ENCODE data around the gene RBM4. TPM values are rescaled to one million over a fixed set of nuclear protein-coding genes. Genes with fewer than 3 reads are reported as not detected.
A peak's percentile ranks its signal among the peaks of the same experiment; 100 is the strongest.

The RBM4 gene
- total RNA-seq, 1 donor from 2014 or later = 187 TPM

GRCh38 chr11:66676931-66677598 lies 38.6 kb downstream of the RBM4 start:
- TF ChIP-seq, protein P1, sequence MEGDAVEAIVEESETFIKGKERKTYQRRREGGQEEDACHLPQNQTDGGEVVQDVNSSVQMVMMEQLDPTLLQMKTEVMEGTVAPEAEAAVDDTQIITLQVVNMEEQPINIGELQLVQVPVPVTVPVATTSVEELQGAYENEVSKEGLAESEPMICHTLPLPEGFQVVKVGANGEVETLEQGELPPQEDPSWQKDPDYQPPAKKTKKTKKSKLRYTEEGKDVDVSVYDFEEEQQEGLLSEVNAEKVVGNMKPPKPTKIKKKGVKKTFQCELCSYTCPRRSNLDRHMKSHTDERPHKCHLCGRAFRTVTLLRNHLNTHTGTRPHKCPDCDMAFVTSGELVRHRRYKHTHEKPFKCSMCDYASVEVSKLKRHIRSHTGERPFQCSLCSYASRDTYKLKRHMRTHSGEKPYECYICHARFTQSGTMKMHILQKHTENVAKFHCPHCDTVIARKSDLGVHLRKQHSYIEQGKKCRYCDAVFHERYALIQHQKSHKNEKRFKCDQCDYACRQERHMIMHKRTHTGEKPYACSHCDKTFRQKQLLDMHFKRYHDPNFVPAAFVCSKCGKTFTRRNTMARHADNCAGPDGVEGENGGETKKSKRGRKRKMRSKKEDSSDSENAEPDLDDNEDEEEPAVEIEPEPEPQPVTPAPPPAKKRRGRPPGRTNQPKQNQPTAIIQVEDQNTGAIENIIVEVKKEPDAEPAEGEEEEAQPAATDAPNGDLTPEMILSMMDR (IDR thresholded peaks at IDR 0.05; ENCODE audit: unreplicated experiment) = no peak
- Mint-ChIP-seq H3K27me3 (ENCODE audit: unreplicated experiment) (peaks cover 6% of the 10 kb centered on the region), H3K4me1 (ENCODE audit: unreplicated experiment) (peaks cover 28% of the 10 kb centered on the region), H3K9me3 (ENCODE audit: unreplicated experiment) (no peaks in the 10 kb centered on the region), H3K27ac (ENCODE audit: unreplicated experiment) (peak overlapping the region; percentile 91), H3K36me3 (ENCODE audit: low read depth, unreplicated experiment) (peaks cover 6% of the 10 kb centered on the region), H3K4me3 (ENCODE audit: unreplicated experiment) (peak overlapping the region; percentile 90)
- no peak for DNase-seq (ENCODE audit: low spot score)

GRCh38 chr11:66677599-66678375 lies 39.3 kb downstream of the RBM4 start, which contains the start of gene RBM4B:
RBM4B (minus strand) TSS chr11:66677887; CDS start chr11:66677079, 808 bp downstream.
- DNase-seq (ENCODE audit: low spot score) = peak; percentile 99
- Mint-ChIP-seq H3K36me3 (ENCODE audit: low read depth, unreplicated experiment) (peaks cover 6% of the 10 kb centered on the region), H3K27ac (ENCODE audit: unreplicated experiment) (peak within 1 kb of the TSS; percentile 91), H3K9me3 (ENCODE audit: unreplicated experiment) (no peaks in the 10 kb centered on the region), H3K4me3 (ENCODE audit: unreplicated experiment) (peak within 1 kb of the TSS; percentile 90), H3K4me1 (ENCODE audit: unreplicated experiment) (peaks cover 25% of the 10 kb centered on the region), H3K27me3 (ENCODE audit: unreplicated experiment) (peaks cover 6% of the 10 kb centered on the region)
- TF ChIP-seq, protein P1 (IDR thresholded peaks at IDR 0.05; ENCODE audit: unreplicated experiment) = no peak

DNA sequence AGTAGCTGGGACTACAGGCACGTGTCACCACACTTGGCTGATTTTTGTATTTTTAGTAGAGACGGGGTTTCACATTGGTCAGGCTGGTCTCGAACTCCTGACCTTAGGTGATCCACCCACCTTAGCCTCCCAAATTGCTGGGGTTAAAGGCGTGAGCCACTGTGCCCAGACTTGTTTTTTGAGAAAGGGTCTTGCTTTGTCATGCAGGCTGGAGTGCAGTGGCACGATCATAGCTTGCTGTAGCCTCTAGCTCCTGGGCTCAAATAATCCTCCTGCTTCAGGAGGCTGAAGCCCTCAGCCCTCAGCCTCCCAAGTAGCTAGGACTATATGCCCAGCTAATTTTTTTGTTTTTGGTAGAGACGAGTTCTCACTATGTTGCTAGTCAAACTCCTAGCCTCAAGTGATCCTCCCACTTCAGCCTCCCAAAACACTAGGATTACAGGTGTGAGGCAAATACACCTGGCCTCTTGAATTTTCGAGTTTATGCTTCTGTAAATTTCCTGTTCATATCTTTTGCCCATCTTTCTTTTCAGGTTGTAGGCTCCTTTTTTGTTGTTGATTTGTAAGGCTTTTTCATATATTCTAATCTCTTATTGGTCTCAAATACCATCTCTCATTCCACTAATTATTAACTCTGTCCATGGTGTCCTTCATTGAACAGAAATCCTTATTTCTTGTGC lies 42.6 kb downstream of the RBM4 start:
- Mint-ChIP-seq H3K36me3 (ENCODE audit: low read depth, unreplicated experiment) (peaks cover 6% of the 10 kb centered on the region), H3K27ac (ENCODE audit: unreplicated experiment) (no peak overlapping the region), H3K4me3 (ENCODE audit: unreplicated experiment) (no peak overlapping the region), H3K27me3 (ENCODE audit: unreplicated experiment) (peaks cover 8% of the 10 kb centered on the region), H3K9me3 (ENCODE audit: unreplicated experiment) (no peaks in the 10 kb centered on the region), H3K4me1 (ENCODE audit: unreplicated experiment) (peaks cover 21% of the 10 kb centered on the region)
- TF ChIP-seq, protein P1 (IDR thresholded peaks at IDR 0.05; ENCODE audit: unreplicated experiment) = no peak
- no peak for DNase-seq (ENCODE audit: low spot score)

- no peak overlapping the region for H3K4me3 Mint-ChIP-seq (ENCODE audit: unreplicated experiment)
- no peak for DNase-seq (ENCODE audit: low spot score)
Measured at GRCh38 chr11:66683877-66684276, 45.4 kb downstream of the RBM4 start.

More at GRCh38 chr11:66683877-66684276, 45.4 kb downstream of the RBM4 start:
- peaks cover 11% of the 10 kb centered on the region for H3K4me1 Mint-ChIP-seq (ENCODE audit: unreplicated experiment)
- peaks cover 8% of the 10 kb centered on the region for H3K36me3 Mint-ChIP-seq (ENCODE audit: low read depth, unreplicated experiment)
- peaks cover 5% of the 10 kb centered on the region for H3K27me3 Mint-ChIP-seq (ENCODE audit: unreplicated experiment)
- TF ChIP-seq, protein P1 (IDR thresholded peaks at IDR 0.05; ENCODE audit: unreplicated experiment) = no peak
- H3K9me3 Mint-ChIP-seq (ENCODE audit: unreplicated experiment) = no peaks in the 10 kb centered on the region
- no peak overlapping the region for H3K27ac Mint-ChIP-seq (ENCODE audit: unreplicated experiment)
